ENCODE data around the gene AMBP.
"Not testable (repeated sequence)": the region's sequence is repeated elsewhere in the genome, so short reads cannot be mapped to it uniquely, and the experiment has no call there.

The AMBP gene

GRCh38 chr9:114092336-114092735 is 14.2 kb upstream of the AMBP start:
- no peak for DNase-seq (ENCODE audit: low read depth in 2 of 2)

DNA sequence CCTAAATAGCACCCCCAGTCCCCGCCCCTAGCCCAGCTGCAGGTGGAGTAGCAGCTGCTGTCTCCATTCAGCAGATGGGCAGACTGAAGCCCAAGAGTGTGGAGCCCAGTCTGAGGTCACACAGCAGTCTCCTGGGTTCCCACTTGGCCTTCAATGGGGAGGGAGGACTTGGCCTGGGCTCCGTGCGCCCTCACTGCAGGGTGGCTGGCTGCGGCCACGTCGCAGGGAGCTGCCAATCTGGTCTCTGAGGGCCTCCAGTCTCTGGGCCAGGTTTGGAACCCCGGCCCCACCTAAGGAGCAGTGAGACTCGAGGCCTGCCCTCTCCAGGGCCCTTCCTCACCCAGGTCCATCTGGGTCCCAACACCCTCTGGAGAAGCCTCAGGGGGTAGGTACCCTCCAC is 13.6 kb upstream of the AMBP start:
- DNase-seq (ENCODE audit: low read depth in 2 of 2), result no peak

DNA sequence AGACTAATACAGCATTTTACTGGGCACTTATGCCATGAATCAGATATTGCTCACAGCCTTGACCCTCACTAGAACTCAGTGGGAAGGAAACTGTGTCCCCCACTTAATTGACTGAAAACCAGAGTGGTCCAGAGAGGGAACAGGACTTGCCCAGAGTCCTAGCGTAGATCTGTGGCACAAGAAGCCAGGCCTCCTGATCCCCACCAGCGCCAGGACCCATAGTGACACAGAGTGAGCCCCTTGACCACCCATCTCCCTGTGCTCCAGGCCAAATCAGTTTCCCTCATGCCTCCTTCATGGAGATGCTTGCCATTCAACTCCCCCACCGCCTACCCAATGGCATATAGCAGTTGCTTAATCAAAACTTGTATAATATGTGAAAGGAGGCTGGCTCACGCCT is 12.7 kb upstream of the AMBP start:
- no peak for DNase-seq (ENCODE audit: low read depth in 2 of 2)

DNA sequence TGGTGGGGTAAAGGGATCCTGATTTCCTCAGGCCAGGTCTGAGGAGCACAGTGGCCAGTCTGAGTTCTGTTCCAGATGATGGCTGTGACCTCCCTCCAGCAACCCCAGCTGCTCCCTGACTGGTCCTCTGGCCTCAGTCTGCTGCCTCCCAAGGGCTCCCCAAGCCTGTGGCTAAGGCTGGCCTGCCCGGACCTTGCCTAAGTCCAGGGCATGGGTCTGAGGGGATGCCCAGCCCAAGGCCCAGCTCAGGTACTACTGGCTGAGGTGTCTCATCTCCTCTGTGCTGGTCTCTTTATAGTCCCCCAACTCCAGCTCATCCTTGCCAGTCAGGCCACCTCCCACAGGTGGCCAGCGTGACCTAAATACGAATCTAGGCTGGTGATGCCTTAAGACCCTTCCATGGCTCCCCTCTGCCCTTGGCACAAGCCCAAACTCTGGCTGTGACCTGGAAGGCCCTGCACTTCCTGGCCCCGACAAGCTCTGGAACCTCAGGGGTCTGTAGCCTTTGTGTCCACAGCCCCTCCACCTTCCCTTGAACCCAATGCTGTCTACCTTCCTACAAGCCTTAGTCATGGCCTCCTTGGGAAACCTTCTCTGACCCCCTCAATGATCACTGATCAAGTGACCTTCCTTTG is 11.2 kb upstream of the AMBP start:
- DNase-seq (ENCODE audit: low read depth in 2 of 2), result no peak

GRCh38 chr9:114088571-114089170 is 10.6 kb upstream of the AMBP start:
- no peak for DNase-seq (ENCODE audit: low read depth in 2 of 2)

DNA sequence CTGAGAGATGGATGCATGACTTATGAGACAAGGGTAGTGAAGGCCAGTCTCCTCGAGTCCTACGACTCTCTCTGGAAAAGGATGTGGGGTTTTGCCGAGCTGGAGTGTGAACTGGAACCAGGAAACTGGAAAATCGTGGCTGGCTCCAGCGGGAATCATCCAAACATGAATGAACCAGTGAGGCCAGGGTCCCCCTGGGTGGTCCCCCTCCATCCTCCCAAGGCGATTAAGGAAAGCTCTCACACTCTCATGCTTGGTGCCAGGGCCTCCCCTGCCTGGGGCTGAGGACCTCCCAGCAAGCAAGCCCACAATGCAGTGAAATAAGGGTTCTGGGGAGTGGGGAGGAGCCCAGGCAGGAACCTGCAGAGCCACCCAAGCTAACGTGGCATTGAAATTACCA is 9.6 kb upstream of the AMBP start:
- DNase-seq (ENCODE audit: low read depth in 2 of 2), result no peak

DNA sequence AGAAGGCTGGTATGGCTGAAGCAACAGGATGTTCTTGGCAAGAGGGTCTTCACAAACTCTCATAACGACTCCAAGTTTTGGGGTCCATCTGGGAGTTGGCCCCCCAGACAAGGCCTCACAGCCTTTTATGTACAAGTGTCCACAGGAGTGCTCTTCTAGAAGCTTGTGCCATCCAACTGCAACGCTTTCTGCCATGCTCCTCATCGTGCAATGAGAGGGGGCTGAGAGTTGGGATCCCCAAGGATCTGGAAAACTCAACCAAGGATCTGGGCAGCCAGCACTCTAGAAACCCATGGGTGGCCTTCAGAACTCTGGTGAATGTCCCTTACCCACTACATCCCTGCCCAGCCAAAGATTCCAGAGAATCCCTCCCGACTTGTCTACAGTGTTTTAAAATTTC is 8.5 kb upstream of the AMBP start:
- DNase-seq (ENCODE audit: low read depth in 2 of 2), result no peak

- DNase-seq (ENCODE audit: low read depth in 2 of 2), result no peak
Measured at GRCh38 chr9:114086009-114086408, 7.9 kb upstream of the AMBP start.

- DNase-seq (ENCODE audit: low read depth in 2 of 2), result no peak
Measured at GRCh38 chr9:114085387-114085789, 7.3 kb upstream of the AMBP start.

- no peak for DNase-seq (ENCODE audit: low read depth in 2 of 2)
Measured at GRCh38 chr9:114084282-114085073, 6.4 kb upstream of the AMBP start.

GRCh38 chr9:114083666-114084065 is 5.6 kb upstream of the AMBP start:
- no peak for DNase-seq (ENCODE audit: low read depth in 2 of 2)

GRCh38 chr9:114082763-114083412 is 4.8 kb upstream of the AMBP start:
- DNase-seq (ENCODE audit: low read depth in 2 of 2), result not testable (repeated sequence)

GRCh38 chr9:114082017-114082762 is 4.1 kb upstream of the AMBP start:
- DNase-seq (ENCODE audit: low read depth in 2 of 2), result peak; percentile 68 to 82

- no peak for DNase-seq (ENCODE audit: low read depth in 2 of 2)
Measured at GRCh38 chr9:114081441-114082016, 3.4 kb upstream of the AMBP start.

DNA sequence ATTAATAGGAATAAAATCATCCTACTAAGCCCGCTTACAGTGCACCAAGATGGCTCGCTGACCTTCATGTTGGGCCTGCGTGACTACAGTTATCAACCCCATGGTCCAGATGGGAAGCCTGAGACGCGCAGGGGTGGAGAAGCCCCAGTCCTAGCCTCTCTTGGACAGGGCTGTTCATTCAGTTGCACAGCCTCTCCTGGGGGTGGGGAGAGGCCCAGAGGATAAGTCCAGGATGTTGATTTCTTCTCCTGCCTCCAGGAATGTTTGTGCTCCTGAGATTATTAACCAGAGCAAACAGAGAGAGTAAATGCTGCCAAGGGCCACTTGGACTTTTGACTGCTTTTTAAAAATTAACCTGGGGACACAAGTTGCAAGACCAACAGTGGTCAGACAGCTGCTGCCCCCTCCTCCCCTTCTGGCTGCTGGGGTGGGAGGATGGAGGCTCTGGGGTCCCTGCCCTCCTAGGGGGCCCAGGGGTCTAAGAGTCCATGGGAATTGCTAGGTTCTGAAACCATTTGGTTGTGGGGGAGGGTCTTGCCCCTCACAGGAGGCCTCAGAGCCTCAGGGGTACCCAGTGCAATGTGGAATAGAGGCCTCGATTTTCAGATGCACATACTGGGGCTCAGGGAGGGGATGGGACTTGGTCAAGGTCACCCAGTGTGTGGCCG is 2.8 kb upstream of the AMBP start:
- DNase-seq (ENCODE audit: low read depth in 2 of 2), result no peak

- no peak for DNase-seq (ENCODE audit: low read depth in 2 of 2)
Measured at GRCh38 chr9:114080195-114080772, 2.2 kb upstream of the AMBP start.

- DNase-seq (ENCODE audit: low read depth in 2 of 2), result no peak
Measured at GRCh38 chr9:114078781-114079156, 669 bp upstream of the AMBP start.

- no peak for DNase-seq (ENCODE audit: low read depth in 2 of 2)
Measured at GRCh38 chr9:114077162-114077837, 800 bp downstream of the AMBP start.

DNA sequence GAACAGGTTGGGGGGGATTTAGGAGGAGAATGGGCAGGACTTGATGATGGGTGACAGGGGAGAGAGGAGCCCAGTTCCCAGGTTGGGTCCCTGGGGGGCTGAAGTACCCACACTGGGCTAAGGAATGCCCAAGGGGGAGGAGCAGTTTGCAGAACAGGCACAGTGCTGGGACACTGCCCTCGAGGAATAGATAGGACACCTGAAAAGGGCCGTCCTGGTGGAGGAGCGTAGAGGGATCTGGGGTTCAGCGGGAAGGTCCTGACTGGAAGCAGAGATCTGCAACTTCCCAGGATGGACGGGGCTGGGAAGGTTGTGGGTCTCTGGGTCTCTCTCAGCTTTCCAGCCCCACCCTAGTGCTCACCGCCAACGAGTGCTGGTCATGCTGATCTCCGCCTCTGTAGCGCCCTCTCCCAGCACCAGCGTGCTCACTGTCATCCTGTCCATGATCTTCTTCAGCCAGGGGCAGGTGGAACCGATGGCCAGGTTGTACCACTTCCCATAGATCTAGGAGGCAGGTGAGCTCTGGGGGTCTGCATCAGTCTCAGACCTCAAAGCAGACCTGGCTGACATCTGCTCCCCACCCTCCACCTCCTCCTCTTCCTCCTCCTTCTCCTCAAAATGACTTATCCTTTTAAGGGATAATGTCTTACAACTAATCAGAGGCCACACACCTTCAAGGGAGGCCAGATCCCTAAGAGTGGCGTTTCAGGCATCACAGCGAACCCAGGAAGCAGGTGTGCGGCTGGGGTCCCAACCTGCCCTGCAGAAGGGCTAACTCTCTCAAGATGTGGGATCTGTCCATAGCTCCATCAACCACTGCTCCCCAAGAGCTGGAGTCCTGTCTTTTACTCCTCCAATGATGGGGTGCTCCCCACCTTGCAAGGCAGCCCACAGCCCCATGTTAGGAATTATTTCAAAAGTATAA is 1.6 kb downstream of the AMBP start:
- DNase-seq (ENCODE audit: low read depth in 2 of 2), result no peak

Data from stimulated activated CD4-positive, alpha-beta T cell treated with anti-CD3 and anti-CD28 coated beads, Interleukin-1b, Interleukin-23, amount 100 ng/mL, for 4 hours (primary cell).